SU-DHL-6 (cell line): Measurements from ENCODE around the gene TAGLN2.
"Not testable (repeated sequence)": the region's sequence is repeated elsewhere in the genome, so short reads cannot be mapped to it uniquely, and the experiment has no call there.

ENCODE experiments used
- H2AFZ ChIP-seq: fragments of 200-600 bp; sonication (generic); 2 replicates; pipeline ENCODE4 v1.6.1; 2014; ENCODE audit warnings: low read depth, mild to moderate bottlenecking, moderate library complexity, mixed read lengths, antibody characterized with exemption, low read length; ENCODE audit not compliant: severe bottlenecking
- H3F3A ChIP-seq: fragments of 200-600 bp; shearing (Covaris generic); 2 replicates; pipeline ENCODE4 v1.6.0; 2016; ENCODE audit warnings: antibody characterized with exemption, mild to moderate bottlenecking; ENCODE audit not compliant: insufficient read depth
- H3K27ac ChIP-seq: fragments of 200-600 bp; sonication (generic); 2 replicates; pipeline ENCODE4 v1.5.1; 2016; ENCODE audit warnings: low read depth, mild to moderate bottlenecking, low read length, moderate library complexity, mixed read lengths
- H3K27me3 ChIP-seq: fragments of 200-600 bp; sonication (generic), shearing (Covaris generic); 2 replicates; pipeline ENCODE4 v1.6.0; 2014; ENCODE audit warnings: mild to moderate bottlenecking, low read length
- H3K36me3 ChIP-seq: fragments of 200-600 bp; sonication (generic); 2 replicates; pipeline ENCODE4 v1.6.1; 2014; ENCODE audit warnings: mild to moderate bottlenecking, low read length, mixed read lengths
- H3K4me2 ChIP-seq: fragments of 300-600, 200-600 bp; shearing (Covaris generic), sonication (generic); 2 replicates; pipeline ENCODE4 v1.6.0; 2014; ENCODE audit warnings: low read length, low read depth, mild to moderate bottlenecking; ENCODE audit not compliant: poor library complexity, severe bottlenecking
- H3K4me3 ChIP-seq: fragments of 200-600 bp; sonication (generic); 2 replicates; pipeline ENCODE4 v1.5.1; 2014; ENCODE audit warnings: antibody characterized with exemption, low read length, mild to moderate bottlenecking, mixed read lengths; ENCODE audit not compliant: insufficient read depth, poor library complexity, severe bottlenecking
- H3K79me2 ChIP-seq: fragments of 200-600 bp; sonication (generic); 2 replicates; pipeline ENCODE4 v1.6.1; 2014; ENCODE audit warnings: mild to moderate bottlenecking, low read length, moderate library complexity; ENCODE audit not compliant: insufficient read depth
- H3K9ac ChIP-seq: fragments of 200-600 bp; sonication (generic); 2 replicates; pipeline ENCODE4 v1.7.0; 2014; ENCODE audit warnings: mild to moderate bottlenecking, low read length
- H3K9me2 ChIP-seq: fragments of 200-600 bp; sonication (generic); replicated peaks from 2 replicates; pipeline ENCODE4 v1.6.1; 2014; ENCODE audit warnings: low read length; ENCODE audit not compliant: insufficient read depth
- H3K9me3 ChIP-seq: fragments of 200-600 bp; sonication (generic); 2 replicates; pipeline ENCODE4 v1.6.1; 2014; ENCODE audit warnings: low read length, mixed read lengths; ENCODE audit not compliant: insufficient read depth
- H4K20me1 ChIP-seq: fragments of 200-600 bp; sonication (generic); 2 replicates; pipeline ENCODE4 v1.6.1; 2014; ENCODE audit warnings: low read depth, mild to moderate bottlenecking, antibody characterized with exemption, low read length, moderate library complexity, mixed read lengths
- CTCF ChIP-seq: fragments of 200-600 bp; sonication (generic); IDR thresholded peaks from one replicate; pipeline ENCODE4 v1.5.1; 2017; ENCODE audit warnings: antibody characterized with exemption, mild to moderate bottlenecking, low read length, moderate library complexity; ENCODE audit not compliant: insufficient read depth, poor library complexity, severe bottlenecking
- EZH2phosphoT487 ChIP-seq: fragments of 200-600 bp; sonication (generic), shearing (Covaris generic); conservative IDR thresholded peaks from 2 replicates; pipeline ENCODE4 v1.6.1; 2018; ENCODE audit warnings: mild to moderate bottlenecking, antibody characterized with exemption, low read length, moderate library complexity, mixed read lengths

The TAGLN2 gene

GRCh38 chr1:159900086-159900680, 25.1 kb downstream of the TAGLN2 start, which contains the start of gene CFAP45:
Gene CFAP45 (minus strand): TSS chr1:159900165. CDS start chr1:159900098, 67 bp downstream.
- Histone ChIP-seq H3K9me2 (no peaks in the 10 kb centered on the region), H3K4me3 (no peak within 1 kb of the TSS), H3K79me2 (no peaks in the 10 kb centered on the region), H3F3A (no peaks in the 10 kb centered on the region), H3K4me2 (no peak within 1 kb of the TSS), H3K27me3 (no peaks in the 10 kb centered on the region), H3K27ac (no peak within 1 kb of the TSS), H2AFZ (no peak within 1 kb of the TSS), H3K9ac (no peak within 1 kb of the TSS), H3K36me3 (no peaks in the 10 kb centered on the region), H3K9me3 (no peaks in the 10 kb centered on the region), H4K20me1 (no peaks in the 10 kb centered on the region)
- TF ChIP-seq CTCF (no peak), EZH2phosphoT487 (no peak)

GRCh38 chr1:159899634-159900033, 25.7 kb downstream of the TAGLN2 start:
- H3F3A ChIP-seq, H3K27ac ChIP-seq, H3K9me2 ChIP-seq, H3K4me3 ChIP-seq, H3K9me3 ChIP-seq, H3K36me3 ChIP-seq, H4K20me1 ChIP-seq, H2AFZ ChIP-seq, H3K9ac ChIP-seq, H3K79me2 ChIP-seq, H3K27me3 ChIP-seq, H3K4me2 ChIP-seq: not testable (repeated sequence)

GRCh38 chr1:159898527-159898926, 26.8 kb downstream of the TAGLN2 start:
- Histone ChIP-seq H4K20me1 (no peaks in the 10 kb centered on the region), H3K9me3 (no peaks in the 10 kb centered on the region), H3K27ac (no peak overlapping the region), H3K36me3 (no peaks in the 10 kb centered on the region), H3K27me3 (no peaks in the 10 kb centered on the region), H3K9ac (no peak overlapping the region), H2AFZ (no peak overlapping the region), H3K4me2 (no peak overlapping the region), H3K79me2 (no peaks in the 10 kb centered on the region), H3K4me3 (no peak overlapping the region), H3F3A (no peaks in the 10 kb centered on the region), H3K9me2 (no peaks in the 10 kb centered on the region)
- TF ChIP-seq EZH2phosphoT487 (no peak), CTCF (no peak)

- Histone ChIP-seq H3K36me3 (no peaks in the 10 kb centered on the region), H2AFZ (no peak overlapping the region), H3F3A (no peaks in the 10 kb centered on the region), H3K27me3 (no peaks in the 10 kb centered on the region), H3K4me2 (no peak overlapping the region), H3K27ac (no peak overlapping the region), H3K4me3 (no peak overlapping the region), H4K20me1 (no peaks in the 10 kb centered on the region), H3K9ac (no peak overlapping the region), H3K79me2 (no peaks in the 10 kb centered on the region), H3K9me3 (no peaks in the 10 kb centered on the region), H3K9me2 (no peaks in the 10 kb centered on the region)
- no peak for TF ChIP-seq CTCF
- TF ChIP-seq EZH2phosphoT487 = no peak
Measured at GRCh38 chr1:159897962-159898361, 27.3 kb downstream of the TAGLN2 start.
